Measurements from ENCODE around the gene ECPAS.

DNA sequence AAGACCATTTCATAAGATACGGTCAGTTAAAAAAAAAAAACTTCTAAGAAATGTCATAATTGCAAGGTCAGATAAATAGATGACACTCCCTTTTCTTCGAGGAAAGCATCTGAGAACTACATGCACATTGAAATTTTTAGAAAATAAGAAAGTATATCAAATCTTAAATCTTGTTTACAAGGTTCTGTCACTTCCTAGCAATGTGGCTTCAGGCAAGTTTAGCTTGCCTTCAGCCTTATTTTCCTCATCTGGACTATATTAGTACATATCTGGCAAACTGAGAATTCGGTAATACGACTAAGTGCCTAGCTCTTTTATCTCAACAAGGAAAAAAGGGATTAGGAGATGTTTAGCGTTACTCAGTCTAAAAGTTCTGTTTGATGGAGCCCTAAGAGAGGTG lies 121.7 kb downstream of the ECPAS start:
- no peak for TF ChIP-seq JUND (IDR thresholded peaks at IDR 0.05)
- TF ChIP-seq RAD21 (IDR thresholded peaks at IDR 0.05; ENCODE audit: low read depth), result no peak
- TF ChIP-seq, protein P1, sequence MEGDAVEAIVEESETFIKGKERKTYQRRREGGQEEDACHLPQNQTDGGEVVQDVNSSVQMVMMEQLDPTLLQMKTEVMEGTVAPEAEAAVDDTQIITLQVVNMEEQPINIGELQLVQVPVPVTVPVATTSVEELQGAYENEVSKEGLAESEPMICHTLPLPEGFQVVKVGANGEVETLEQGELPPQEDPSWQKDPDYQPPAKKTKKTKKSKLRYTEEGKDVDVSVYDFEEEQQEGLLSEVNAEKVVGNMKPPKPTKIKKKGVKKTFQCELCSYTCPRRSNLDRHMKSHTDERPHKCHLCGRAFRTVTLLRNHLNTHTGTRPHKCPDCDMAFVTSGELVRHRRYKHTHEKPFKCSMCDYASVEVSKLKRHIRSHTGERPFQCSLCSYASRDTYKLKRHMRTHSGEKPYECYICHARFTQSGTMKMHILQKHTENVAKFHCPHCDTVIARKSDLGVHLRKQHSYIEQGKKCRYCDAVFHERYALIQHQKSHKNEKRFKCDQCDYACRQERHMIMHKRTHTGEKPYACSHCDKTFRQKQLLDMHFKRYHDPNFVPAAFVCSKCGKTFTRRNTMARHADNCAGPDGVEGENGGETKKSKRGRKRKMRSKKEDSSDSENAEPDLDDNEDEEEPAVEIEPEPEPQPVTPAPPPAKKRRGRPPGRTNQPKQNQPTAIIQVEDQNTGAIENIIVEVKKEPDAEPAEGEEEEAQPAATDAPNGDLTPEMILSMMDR (IDR thresholded peaks at IDR 0.05 in 2 of 3, conservative IDR thresholded peaks at IDR 0.05 in 1 of 3; ENCODE audit: borderline replicate concordance in 1 of 3, insufficient read depth in 1 of 3, low read depth in 2 of 3, low read length in 2 of 3), result no peak
- TF ChIP-seq CBX3 (IDR thresholded peaks at IDR 0.05; ENCODE audit: low read depth), result no peak
- TF ChIP-seq EZH2 (IDR thresholded peaks at IDR 0.05), result no peak
- TF ChIP-seq, protein P2, sequence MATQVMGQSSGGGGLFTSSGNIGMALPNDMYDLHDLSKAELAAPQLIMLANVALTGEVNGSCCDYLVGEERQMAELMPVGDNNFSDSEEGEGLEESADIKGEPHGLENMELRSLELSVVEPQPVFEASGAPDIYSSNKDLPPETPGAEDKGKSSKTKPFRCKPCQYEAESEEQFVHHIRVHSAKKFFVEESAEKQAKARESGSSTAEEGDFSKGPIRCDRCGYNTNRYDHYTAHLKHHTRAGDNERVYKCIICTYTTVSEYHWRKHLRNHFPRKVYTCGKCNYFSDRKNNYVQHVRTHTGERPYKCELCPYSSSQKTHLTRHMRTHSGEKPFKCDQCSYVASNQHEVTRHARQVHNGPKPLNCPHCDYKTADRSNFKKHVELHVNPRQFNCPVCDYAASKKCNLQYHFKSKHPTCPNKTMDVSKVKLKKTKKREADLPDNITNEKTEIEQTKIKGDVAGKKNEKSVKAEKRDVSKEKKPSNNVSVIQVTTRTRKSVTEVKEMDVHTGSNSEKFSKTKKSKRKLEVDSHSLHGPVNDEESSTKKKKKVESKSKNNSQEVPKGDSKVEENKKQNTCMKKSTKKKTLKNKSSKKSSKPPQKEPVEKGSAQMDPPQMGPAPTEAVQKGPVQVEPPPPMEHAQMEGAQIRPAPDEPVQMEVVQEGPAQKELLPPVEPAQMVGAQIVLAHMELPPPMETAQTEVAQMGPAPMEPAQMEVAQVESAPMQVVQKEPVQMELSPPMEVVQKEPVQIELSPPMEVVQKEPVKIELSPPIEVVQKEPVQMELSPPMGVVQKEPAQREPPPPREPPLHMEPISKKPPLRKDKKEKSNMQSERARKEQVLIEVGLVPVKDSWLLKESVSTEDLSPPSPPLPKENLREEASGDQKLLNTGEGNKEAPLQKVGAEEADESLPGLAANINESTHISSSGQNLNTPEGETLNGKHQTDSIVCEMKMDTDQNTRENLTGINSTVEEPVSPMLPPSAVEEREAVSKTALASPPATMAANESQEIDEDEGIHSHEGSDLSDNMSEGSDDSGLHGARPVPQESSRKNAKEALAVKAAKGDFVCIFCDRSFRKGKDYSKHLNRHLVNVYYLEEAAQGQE (IDR thresholded peaks at IDR 0.05; ENCODE audit: low read depth), result no peak

All from HCT116 (cell line).